GM23338 (cell line): ENCODE data around the gene JAM3.

Experiments
- POLR2AphosphoS5 ChIP-seq: IDR thresholded peaks from 2 replicates; pipeline ENCODE4 v1.6.1; 2016; ENCODE audit warnings: antibody characterized with exemption, low read depth
- TF ChIP-seq, protein P1 (sequence below), 2 experiments: fragments of 200-600 bp in 1 of 2; sonication (generic) in 1 of 2; conservative IDR thresholded peaks; 2 replicates each; pipeline versions ENCODE4 v1.5.1 to v1.6.1; 2016 to 2017; ENCODE audit warnings: antibody characterized with exemption in 2 of 2, low read depth in 2 of 2, mild to moderate bottlenecking in 2 of 2, moderate library complexity in 1 of 2

DNA sequence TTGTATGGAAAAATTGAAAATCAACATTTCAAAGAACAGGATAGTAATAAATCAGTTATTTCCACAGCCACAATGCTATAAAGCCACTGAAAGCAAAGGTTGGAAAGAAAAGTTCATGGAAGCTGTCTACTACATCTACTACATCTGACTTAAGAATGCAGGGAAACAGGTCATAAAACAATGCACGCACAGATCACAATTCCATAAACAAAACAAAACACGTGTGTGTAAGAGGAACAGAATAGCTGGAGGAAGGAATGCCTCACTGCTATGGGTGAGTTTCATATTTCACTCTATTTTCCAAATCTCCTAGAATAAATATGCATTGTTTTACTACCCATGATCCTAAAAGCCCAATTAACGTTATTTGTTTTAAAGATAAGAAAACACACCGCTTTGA is 88.6 kb downstream of the JAM3 start:
- TF ChIP-seq, protein P1, sequence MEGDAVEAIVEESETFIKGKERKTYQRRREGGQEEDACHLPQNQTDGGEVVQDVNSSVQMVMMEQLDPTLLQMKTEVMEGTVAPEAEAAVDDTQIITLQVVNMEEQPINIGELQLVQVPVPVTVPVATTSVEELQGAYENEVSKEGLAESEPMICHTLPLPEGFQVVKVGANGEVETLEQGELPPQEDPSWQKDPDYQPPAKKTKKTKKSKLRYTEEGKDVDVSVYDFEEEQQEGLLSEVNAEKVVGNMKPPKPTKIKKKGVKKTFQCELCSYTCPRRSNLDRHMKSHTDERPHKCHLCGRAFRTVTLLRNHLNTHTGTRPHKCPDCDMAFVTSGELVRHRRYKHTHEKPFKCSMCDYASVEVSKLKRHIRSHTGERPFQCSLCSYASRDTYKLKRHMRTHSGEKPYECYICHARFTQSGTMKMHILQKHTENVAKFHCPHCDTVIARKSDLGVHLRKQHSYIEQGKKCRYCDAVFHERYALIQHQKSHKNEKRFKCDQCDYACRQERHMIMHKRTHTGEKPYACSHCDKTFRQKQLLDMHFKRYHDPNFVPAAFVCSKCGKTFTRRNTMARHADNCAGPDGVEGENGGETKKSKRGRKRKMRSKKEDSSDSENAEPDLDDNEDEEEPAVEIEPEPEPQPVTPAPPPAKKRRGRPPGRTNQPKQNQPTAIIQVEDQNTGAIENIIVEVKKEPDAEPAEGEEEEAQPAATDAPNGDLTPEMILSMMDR (conservative IDR thresholded peaks at IDR 0.05; ENCODE audit: low read depth in 2 of 2), result no peak
- TF ChIP-seq POLR2AphosphoS5, result no peak
